Measurements from ENCODE around the gene MAGI2.

DNA sequence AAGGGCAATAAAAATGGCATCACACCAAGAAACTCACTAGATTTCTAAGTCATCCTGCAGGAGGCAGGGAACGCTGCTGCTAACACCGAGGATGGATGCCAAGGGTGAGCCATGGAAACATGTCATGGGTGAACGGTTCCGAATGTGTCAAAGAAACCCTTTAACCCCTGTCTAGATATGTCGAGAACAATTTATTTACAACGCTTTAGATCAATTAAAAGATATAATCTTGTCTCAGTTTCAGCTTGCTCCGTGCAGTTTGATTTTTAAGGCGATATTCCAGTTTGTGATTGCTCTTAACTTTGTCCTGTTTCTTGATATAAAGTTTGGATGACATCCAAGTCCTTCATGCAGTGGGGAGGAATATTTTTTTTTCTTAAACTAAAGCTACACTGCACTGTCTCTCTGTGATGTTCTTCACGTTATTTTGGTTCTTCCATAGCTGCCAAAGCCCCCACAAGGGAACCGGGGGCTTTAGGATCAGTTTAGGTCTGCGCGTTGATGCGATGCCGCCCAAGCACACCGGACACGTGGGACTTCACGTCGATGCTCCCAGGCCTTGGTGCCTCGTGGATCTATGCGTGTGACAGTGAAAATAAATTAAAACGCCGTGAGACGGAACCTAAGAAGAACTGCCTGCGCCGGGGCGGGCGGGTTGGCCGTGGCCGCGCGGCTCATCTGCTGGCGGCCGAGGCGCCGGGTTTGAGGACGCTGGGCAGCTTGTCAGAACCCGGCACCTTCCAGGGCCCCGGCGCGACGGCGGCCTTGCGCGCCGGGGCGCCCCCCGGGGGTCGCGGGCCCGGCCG, 1434.6 kb downstream of the MAGI2 start:
- TF ChIP-seq, protein P1, sequence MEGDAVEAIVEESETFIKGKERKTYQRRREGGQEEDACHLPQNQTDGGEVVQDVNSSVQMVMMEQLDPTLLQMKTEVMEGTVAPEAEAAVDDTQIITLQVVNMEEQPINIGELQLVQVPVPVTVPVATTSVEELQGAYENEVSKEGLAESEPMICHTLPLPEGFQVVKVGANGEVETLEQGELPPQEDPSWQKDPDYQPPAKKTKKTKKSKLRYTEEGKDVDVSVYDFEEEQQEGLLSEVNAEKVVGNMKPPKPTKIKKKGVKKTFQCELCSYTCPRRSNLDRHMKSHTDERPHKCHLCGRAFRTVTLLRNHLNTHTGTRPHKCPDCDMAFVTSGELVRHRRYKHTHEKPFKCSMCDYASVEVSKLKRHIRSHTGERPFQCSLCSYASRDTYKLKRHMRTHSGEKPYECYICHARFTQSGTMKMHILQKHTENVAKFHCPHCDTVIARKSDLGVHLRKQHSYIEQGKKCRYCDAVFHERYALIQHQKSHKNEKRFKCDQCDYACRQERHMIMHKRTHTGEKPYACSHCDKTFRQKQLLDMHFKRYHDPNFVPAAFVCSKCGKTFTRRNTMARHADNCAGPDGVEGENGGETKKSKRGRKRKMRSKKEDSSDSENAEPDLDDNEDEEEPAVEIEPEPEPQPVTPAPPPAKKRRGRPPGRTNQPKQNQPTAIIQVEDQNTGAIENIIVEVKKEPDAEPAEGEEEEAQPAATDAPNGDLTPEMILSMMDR (IDR thresholded peaks at IDR 0.05): no peak
- no peak for TF ChIP-seq POLR2A (IDR thresholded peaks at IDR 0.05)
- no peak for TF ChIP-seq EP300 (IDR thresholded peaks at IDR 0.05)

Data from ovary (tissue), 3 donors.